Vagina (tissue), 2 donors: ENCODE measurements around the gene PTPRF. TPM values are rescaled to one million over a fixed set of nuclear protein-coding genes. Genes with fewer than 3 reads are reported as not detected.
"Not testable (repeated sequence)": the region's sequence is repeated elsewhere in the genome, so short reads cannot be mapped to it uniquely, and the experiment has no call there.

Experiments
- DNase-seq, 2 donors: peaks; one replicate each; pipeline ENCODE4 v3.0.0-alpha.2; 2017; ENCODE audit errors: extremely low spot score in 2 of 2
- H3K27ac ChIP-seq: fragments of 200-600 bp; sonication (generic); one replicate; pipeline ENCODE4 v1.5.1; 2019
- H3K27me3 ChIP-seq: fragments of 200-600 bp; sonication (generic); one replicate; pipeline ENCODE4 v1.5.1; 2019
- H3K36me3 ChIP-seq, 2 donors: fragments of 200-600 bp; sonication (generic); one replicate each; pipeline ENCODE4 v1.5.1; 2017 to 2019
- H3K4me1 ChIP-seq: fragments of 200-600 bp; sonication (generic); one replicate; pipeline ENCODE4 v1.5.1; 2019
- H3K4me3 ChIP-seq, 2 donors: fragments of 200-600 bp; sonication (generic); 1 replicate in 1 of 2; 2 replicates in 1 of 2; pipeline ENCODE4 v1.5.1; 2016 to 2019
- H3K9me3 ChIP-seq: fragments of 200-600 bp; sonication (generic); one replicate; pipeline ENCODE4 v1.5.1; 2019
- CTCF ChIP-seq, 3 experiments: fragments of 450-650 bp in 2 of 3; fragments of 200-600 bp in 1 of 3; sonication (generic) in 1 of 3; IDR thresholded peaks; one replicate each; pipeline ENCODE4 v1.5.1; 2017 to 2019; ENCODE audit warnings: antibody characterized with exemption in 3 of 3, mild to moderate bottlenecking in 2 of 3, moderate library complexity in 2 of 3
- POLR2A ChIP-seq, 2 donors: fragments of 450-650 bp; IDR thresholded peaks; one replicate each; pipeline ENCODE4 v1.6.1; 2017; ENCODE audit warnings: antibody characterized with exemption in 2 of 2, mild to moderate bottlenecking in 2 of 2, moderate library complexity in 2 of 2
- POLR2AphosphoS5 ChIP-seq, 2 donors: sonication (generic); formaldehyde crosslinking; IDR thresholded peaks; one replicate each; pipeline ENCODE4 v1.9.0; 2017; ENCODE audit warnings: antibody characterized with exemption in 2 of 2, mild to moderate bottlenecking in 2 of 2, low read depth in 1 of 2; ENCODE audit not compliant: insufficient read depth in 1 of 2
- intact Hi-C: fragments of 100-400 bp; cut with DNase I; formaldehyde crosslinking; loops from one replicate; pipeline ENCODE4 v1.15.1; 2023
- total RNA-seq: library from RNA; depleted of rRNA; stranded (reverse); fragments of >200 nt; gene quantifications from one replicate; pipeline ENCODE4 v1.2.3, GENCODE V29; 2016

Gene PTPRF
- total RNA-seq, 1 donor from 2014 or later = 139 TPM

GRCh38 chr1:43547538-43548072, 16.9 kb downstream of the PTPRF start:
- no peaks in the 10 kb centered on the region for H3K9me3 ChIP-seq
- no peak overlapping the region for H3K4me3 ChIP-seq
- H3K4me1 ChIP-seq = peaks cover 92% of the 10 kb centered on the region
- no peak for DNase-seq
- H3K27me3 ChIP-seq = no peaks in the 10 kb centered on the region
- peaks cover 0 to 6% of the 10 kb centered on the region in 2 donors for H3K36me3 ChIP-seq
- TF ChIP-seq POLR2AphosphoS5 (IDR thresholded peaks at IDR 0.05; ENCODE audit: insufficient read depth in 1 of 2, low read depth in 1 of 2) (no peak), POLR2A (IDR thresholded peaks at IDR 0.05) (no peak), CTCF (IDR thresholded peaks at IDR 0.05) (no peak)
- intact Hi-C loops = no loop called here
- H3K27ac ChIP-seq = peak overlapping the region; percentile 78

GRCh38 chr1:43548285-43549271, 17.9 kb downstream of the PTPRF start:
- TF ChIP-seq POLR2A (IDR thresholded peaks at IDR 0.05) (no peak), CTCF (IDR thresholded peaks at IDR 0.05) (no peak)
- intact Hi-C loops = no loop called here
- H3K27me3 ChIP-seq = no peaks in the 10 kb centered on the region
- DNase-seq = no peak
- no peak overlapping the region for H3K4me3 ChIP-seq
- no peaks in the 10 kb centered on the region for H3K9me3 ChIP-seq
- peaks cover 0 to 6% of the 10 kb centered on the region in 2 donors for H3K36me3 ChIP-seq
- peak overlapping the region; percentile 78 for H3K27ac ChIP-seq
- H3K4me1 ChIP-seq = peaks cover 92% of the 10 kb centered on the region

GRCh38 chr1:43549394-43549793, 18.7 kb downstream of the PTPRF start:
- H3K27ac ChIP-seq = peak overlapping the region; percentile 78
- H3K27me3 ChIP-seq, DNase-seq, H3K4me3 ChIP-seq, H3K9me3 ChIP-seq, intact Hi-C loops: not testable (repeated sequence)
- peaks cover 86% of the 10 kb centered on the region for H3K4me1 ChIP-seq
- peaks cover 0 to 14% of the 10 kb centered on the region in 2 donors for H3K36me3 ChIP-seq

GRCh38 chr1:43549921-43550597, 19.4 kb downstream of the PTPRF start:
- Histone ChIP-seq H3K4me3 (peak overlapping the region; percentile 18 to 43), H3K9me3 (no peaks in the 10 kb centered on the region), H3K27ac (peak overlapping the region; percentile 78), H3K27me3 (no peaks in the 10 kb centered on the region), H3K4me1 (peaks cover 80% of the 10 kb centered on the region), H3K36me3 (peaks cover 0 to 11% of the 10 kb centered on the region in 2 donors)
- DNase-seq = no peak
- intact Hi-C loops = no loop called here
- TF ChIP-seq POLR2A (IDR thresholded peaks at IDR 0.05) (no peak), POLR2AphosphoS5 (IDR thresholded peaks at IDR 0.05; ENCODE audit: insufficient read depth in 1 of 2, low read depth in 1 of 2) (peak; percentile 48 to 68)

GRCh38 chr1:43550598-43551246, 20.0 kb downstream of the PTPRF start:
- Histone ChIP-seq H3K36me3 (peaks cover 0 to 8% of the 10 kb centered on the region in 2 donors), H3K4me3 (peak overlapping the region; percentile 18 to 43), H3K4me1 (peaks cover 73% of the 10 kb centered on the region), H3K27me3 (no peaks in the 10 kb centered on the region), H3K27ac (peak overlapping the region; percentile 78), H3K9me3 (no peaks in the 10 kb centered on the region)
- intact Hi-C loops = no loop called here
- no peak for DNase-seq
- TF ChIP-seq POLR2AphosphoS5 (IDR thresholded peaks at IDR 0.05; ENCODE audit: insufficient read depth in 1 of 2, low read depth in 1 of 2) = no peak
- no peak for TF ChIP-seq POLR2A (IDR thresholded peaks at IDR 0.05)
- no peak for TF ChIP-seq CTCF (IDR thresholded peaks at IDR 0.05)
